Esophagus squamous epithelium (tissue), 4 donors: Measurements from ENCODE around the gene KREMEN1.

Experiments used
- CTCF ChIP-seq, 6 experiments: fragments of 450-650 bp in 4 of 6; fragments of 200-600 bp in 2 of 6; sonication (generic) in 2 of 6; IDR thresholded peaks; one replicate each; pipeline ENCODE4 v1.5.1; 2016 to 2019; ENCODE audit warnings: antibody characterized with exemption in 6 of 6, mild to moderate bottlenecking in 4 of 6, moderate library complexity in 4 of 6
- POLR2A ChIP-seq, 4 donors: fragments of 450-650 bp; IDR thresholded peaks; one replicate each; pipeline ENCODE4 v1.6.1; 2017; ENCODE audit warnings: antibody characterized with exemption in 4 of 4, mild to moderate bottlenecking in 4 of 4, moderate library complexity in 3 of 4

DNA sequence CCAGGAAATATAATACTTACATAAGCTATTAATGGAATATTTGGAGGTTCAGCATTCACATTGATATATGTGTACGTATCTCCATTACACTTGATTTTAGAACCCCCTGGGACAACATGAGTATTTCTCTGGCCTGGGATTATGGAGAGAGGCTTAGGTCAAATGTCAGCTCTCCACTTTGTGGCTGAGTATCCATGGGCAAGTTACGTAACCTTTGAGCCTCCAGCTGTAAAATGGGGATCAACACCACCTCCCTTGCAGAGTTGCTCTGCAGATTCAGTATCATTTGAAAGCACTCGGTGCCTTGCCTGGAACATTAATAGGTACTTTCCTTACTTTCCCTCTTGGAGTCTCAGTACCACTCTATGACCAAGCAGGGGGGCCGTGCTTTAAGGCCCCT is 44.4 kb upstream of the KREMEN1 start:
- no peak for TF ChIP-seq CTCF (IDR thresholded peaks at IDR 0.05)
- no peak for TF ChIP-seq POLR2A (IDR thresholded peaks at IDR 0.05)
